ENCODE measurements around the gene SOS2. TPM values are rescaled to one million over a fixed set of nuclear protein-coding genes. Genes with fewer than 3 reads are reported as not detected.
"Not testable (repeated sequence)": the region's sequence is repeated elsewhere in the genome, so short reads cannot be mapped to it uniquely, and the experiment has no call there.

SOS2 gene
- total RNA-seq, 1 experiment from 2014 or later: 9.9 TPM

DNA sequence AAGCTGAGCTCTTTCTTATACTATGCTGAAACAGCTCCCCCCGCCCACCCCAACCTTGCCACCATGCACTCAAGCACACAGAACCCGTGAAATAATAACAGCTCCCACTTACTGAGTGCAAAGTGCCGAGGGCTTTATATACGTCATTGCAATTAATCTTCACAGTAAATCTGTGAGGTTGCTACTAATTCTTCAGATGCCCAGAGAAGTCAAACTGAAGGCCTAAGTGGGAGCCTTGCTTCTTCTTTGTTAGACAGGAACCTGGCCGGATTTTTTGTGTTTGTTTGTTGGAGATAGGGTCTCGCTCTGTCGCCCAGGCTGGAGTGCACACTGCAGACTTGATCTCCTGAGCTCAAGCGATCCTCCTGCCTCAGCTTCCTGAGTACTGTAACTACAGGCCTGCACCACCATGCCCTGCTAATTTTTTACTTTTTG lies 149.1 kb downstream of the SOS2 start:
- no peaks in the 10 kb centered on the region for H3K36me3 ChIP-seq (ENCODE audit: low read depth, low read length)
- TF ChIP-seq EZH2phosphoT487 (IDR thresholded peaks at IDR 0.05; ENCODE audit: borderline replicate concordance, low read length) (no peak), EZH2 (IDR thresholded peaks at IDR 0.05; ENCODE audit: low read length, unreplicated experiment) (no peak)
- TF ChIP-seq, protein P1, sequence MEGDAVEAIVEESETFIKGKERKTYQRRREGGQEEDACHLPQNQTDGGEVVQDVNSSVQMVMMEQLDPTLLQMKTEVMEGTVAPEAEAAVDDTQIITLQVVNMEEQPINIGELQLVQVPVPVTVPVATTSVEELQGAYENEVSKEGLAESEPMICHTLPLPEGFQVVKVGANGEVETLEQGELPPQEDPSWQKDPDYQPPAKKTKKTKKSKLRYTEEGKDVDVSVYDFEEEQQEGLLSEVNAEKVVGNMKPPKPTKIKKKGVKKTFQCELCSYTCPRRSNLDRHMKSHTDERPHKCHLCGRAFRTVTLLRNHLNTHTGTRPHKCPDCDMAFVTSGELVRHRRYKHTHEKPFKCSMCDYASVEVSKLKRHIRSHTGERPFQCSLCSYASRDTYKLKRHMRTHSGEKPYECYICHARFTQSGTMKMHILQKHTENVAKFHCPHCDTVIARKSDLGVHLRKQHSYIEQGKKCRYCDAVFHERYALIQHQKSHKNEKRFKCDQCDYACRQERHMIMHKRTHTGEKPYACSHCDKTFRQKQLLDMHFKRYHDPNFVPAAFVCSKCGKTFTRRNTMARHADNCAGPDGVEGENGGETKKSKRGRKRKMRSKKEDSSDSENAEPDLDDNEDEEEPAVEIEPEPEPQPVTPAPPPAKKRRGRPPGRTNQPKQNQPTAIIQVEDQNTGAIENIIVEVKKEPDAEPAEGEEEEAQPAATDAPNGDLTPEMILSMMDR (conservative IDR thresholded peaks at IDR 0.05; ENCODE audit: low read depth, low read length): no peak
- 0 out of 2 replicates have a peak, but pooled peaks cover 4% of the 10 kb centered on the region for H3K4me1 ChIP-seq (ENCODE audit: insufficient read depth, low read length)
- ATAC-seq (no peak), DNase-seq (no peak)
- H3K9me3 ChIP-seq (ENCODE audit: low read length): no peaks in the 10 kb centered on the region
- intact Hi-C loops (cut with micrococcal nuclease): no loop called here
- H4K20me1 ChIP-seq (ENCODE audit: low read length): no peaks in the 10 kb centered on the region
- H3K4me3 ChIP-seq (ENCODE audit: low read length): no peak overlapping the region
- no peak overlapping the region for H3K9ac ChIP-seq (ENCODE audit: low read length)
- no peak overlapping the region for H3K4me2 ChIP-seq (ENCODE audit: low read length)
- no peaks in the 10 kb centered on the region for H3F3A ChIP-seq (ENCODE audit: low read length, unreplicated experiment)
- BruUV-seq (replicated peaks): no TSS peak
- POLR2A ChIA-PET (ENCODE audit: unreplicated experiment): no interaction called here
- no peaks in the 10 kb centered on the region for H3K9me2 ChIP-seq (replicated peaks; ENCODE audit: low read length)
- H2AFZ ChIP-seq (ENCODE audit: low read length): no peak overlapping the region
- no peak overlapping the region for H3K27ac ChIP-seq (ENCODE audit: low read length)
- no peaks in the 10 kb centered on the region for H3K27me3 ChIP-seq (ENCODE audit: low read length)
- no peaks in the 10 kb centered on the region for H3K79me2 ChIP-seq (ENCODE audit: low read length)
- CTCF ChIA-PET: no interaction called here

DNA sequence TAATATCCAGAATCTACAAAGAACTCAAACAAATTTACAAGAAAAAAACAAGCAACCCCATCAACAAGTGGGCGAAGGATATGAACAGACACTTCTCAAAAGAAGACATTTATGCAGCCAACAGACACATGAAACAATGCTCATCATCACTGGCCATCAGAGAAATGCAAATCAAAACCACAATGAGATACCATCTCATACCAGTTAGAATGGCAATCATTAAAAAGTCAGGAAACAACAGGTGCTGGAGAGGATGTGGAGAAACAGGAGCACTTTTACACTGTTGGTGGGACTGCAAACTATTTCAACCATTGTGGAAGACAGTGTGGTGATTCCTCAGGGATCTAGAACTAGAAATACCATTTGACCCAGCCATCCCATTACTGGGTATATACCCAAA lies 152.3 kb downstream of the SOS2 start:
- H3F3A ChIP-seq (ENCODE audit: low read length, unreplicated experiment); CTCF ChIA-PET; H3K4me3 ChIP-seq (ENCODE audit: low read length); H2AFZ ChIP-seq (ENCODE audit: low read length); H3K9me2 ChIP-seq (replicated peaks; ENCODE audit: low read length); intact Hi-C loops (cut with micrococcal nuclease); H3K4me2 ChIP-seq (ENCODE audit: low read length); H3K4me1 ChIP-seq (ENCODE audit: insufficient read depth, low read length); DNase-seq; H3K27ac ChIP-seq (ENCODE audit: low read length); POLR2A ChIA-PET (ENCODE audit: unreplicated experiment); H3K9ac ChIP-seq (ENCODE audit: low read length); H4K20me1 ChIP-seq (ENCODE audit: low read length); H3K9me3 ChIP-seq (ENCODE audit: low read length); H3K27me3 ChIP-seq (ENCODE audit: low read length); BruUV-seq (replicated peaks); H3K36me3 ChIP-seq (ENCODE audit: low read depth, low read length); H3K79me2 ChIP-seq (ENCODE audit: low read length); ATAC-seq: not testable (repeated sequence)

DNA sequence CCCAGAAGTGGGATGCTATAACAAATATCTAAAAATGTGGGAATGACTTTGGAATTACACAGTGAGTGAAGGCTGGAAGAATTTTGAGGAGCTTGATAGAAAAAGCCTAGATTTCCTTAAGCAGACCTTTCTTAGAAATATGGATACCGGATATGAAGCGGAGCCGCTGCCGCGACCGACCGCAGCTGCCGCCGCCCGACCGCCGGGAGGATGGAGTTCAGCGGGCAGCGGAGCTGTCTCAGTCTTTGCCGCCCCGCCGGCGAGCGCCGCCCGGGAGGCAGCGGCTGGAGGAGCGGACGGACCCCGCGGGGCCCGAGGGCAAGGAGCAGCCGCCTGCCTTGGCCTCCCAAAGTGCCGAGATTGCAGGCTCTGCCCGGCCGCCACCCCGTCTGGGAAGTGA lies 157.7 kb downstream of the SOS2 start:
- H3F3A ChIP-seq (ENCODE audit: low read length, unreplicated experiment); H3K27me3 ChIP-seq (ENCODE audit: low read length); H3K4me1 ChIP-seq (ENCODE audit: insufficient read depth, low read length); intact Hi-C loops (cut with micrococcal nuclease); H3K4me3 ChIP-seq (ENCODE audit: low read length); DNase-seq; H3K9ac ChIP-seq (ENCODE audit: low read length); H3K9me2 ChIP-seq (replicated peaks; ENCODE audit: low read length); H4K20me1 ChIP-seq (ENCODE audit: low read length); H3K9me3 ChIP-seq (ENCODE audit: low read length); H3K36me3 ChIP-seq (ENCODE audit: low read depth, low read length); POLR2A ChIA-PET (ENCODE audit: unreplicated experiment); H3K27ac ChIP-seq (ENCODE audit: low read length); H3K79me2 ChIP-seq (ENCODE audit: low read length); H3K4me2 ChIP-seq (ENCODE audit: low read length); CTCF ChIA-PET; BruUV-seq (replicated peaks); H2AFZ ChIP-seq (ENCODE audit: low read length); ATAC-seq: not testable (repeated sequence)

DNA sequence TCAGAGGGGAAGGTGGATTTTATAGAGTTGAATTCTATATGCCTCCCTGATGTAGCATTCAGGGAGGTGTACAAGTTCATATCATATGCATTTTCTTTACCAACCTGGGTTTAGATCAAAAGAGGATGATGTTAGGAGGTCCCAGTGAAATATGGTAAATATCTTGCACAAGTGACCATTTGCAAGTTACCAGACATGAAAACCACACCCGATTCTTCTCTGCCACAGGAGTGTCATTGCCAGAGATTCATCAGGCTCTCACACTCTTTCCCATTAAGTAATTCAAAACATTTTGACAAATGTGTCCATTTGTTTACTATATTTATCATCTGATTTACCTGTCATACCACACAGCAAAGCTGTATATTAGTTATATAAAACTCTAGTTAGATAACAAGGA lies 159.0 kb downstream of the SOS2 start:
- no peak overlapping the region for H3K4me2 ChIP-seq (ENCODE audit: low read length)
- DNase-seq (no peak), ATAC-seq (no peak)
- no peaks in the 10 kb centered on the region for H3K9me3 ChIP-seq (ENCODE audit: low read length)
- H4K20me1 ChIP-seq (ENCODE audit: low read length): no peaks in the 10 kb centered on the region
- POLR2A ChIA-PET (ENCODE audit: unreplicated experiment): no interaction called here
- no peaks in the 10 kb centered on the region for H3K36me3 ChIP-seq (ENCODE audit: low read depth, low read length)
- H3K27me3 ChIP-seq (ENCODE audit: low read length): no peaks in the 10 kb centered on the region
- no peaks in the 10 kb centered on the region for H3F3A ChIP-seq (ENCODE audit: low read length, unreplicated experiment)
- H3K9ac ChIP-seq (ENCODE audit: low read length): no peak overlapping the region
- no peaks in the 10 kb centered on the region for H3K79me2 ChIP-seq (ENCODE audit: low read length)
- no peak overlapping the region for H3K4me3 ChIP-seq (ENCODE audit: low read length)
- H3K9me2 ChIP-seq (replicated peaks; ENCODE audit: low read length): no peaks in the 10 kb centered on the region
- H2AFZ ChIP-seq (ENCODE audit: low read length): no peak overlapping the region
- CTCF ChIA-PET: no interaction called here
- no peak overlapping the region for H3K27ac ChIP-seq (ENCODE audit: low read length)
- TF ChIP-seq, protein P1 (conservative IDR thresholded peaks at IDR 0.05; ENCODE audit: low read depth, low read length): no peak
- TF ChIP-seq EZH2 (IDR thresholded peaks at IDR 0.05; ENCODE audit: low read length, unreplicated experiment): no peak
- no peak for TF ChIP-seq EZH2phosphoT487 (IDR thresholded peaks at IDR 0.05; ENCODE audit: borderline replicate concordance, low read length)
- H3K4me1 ChIP-seq (ENCODE audit: insufficient read depth, low read length): peaks cover 10% of the 10 kb centered on the region
- BruUV-seq (replicated peaks): no TSS peak
- intact Hi-C loops (cut with micrococcal nuclease): no loop called here

All from PC-3 (cell line).